Endothelial cell of umbilical vein (primary cell): ENCODE measurements around the gene PEX19. TPM values are rescaled to one million over a fixed set of nuclear protein-coding genes. Genes with fewer than 3 reads are reported as not detected.

ENCODE experiments used
- BruUV-seq: library from RNA; stranded (reverse); fragments of 400-500 nt; replicated peaks from 2 replicates; lab custom pipeline; 2021; lab: Mats Ljungman, UMichigan
- CTCF ChIA-PET: fragments of 300-600, 350-600 bp; sonication (Branson Sonifier 250); formaldehyde crosslinking; loops from one replicate; lab custom pipeline; 2021; ENCODE audit warnings: antibody characterized with exemption, inconsistent platforms; lab: Charles Lee
- POLR2A ChIA-PET: fragments of 300-600, 350-600 bp; sonication (Branson Sonifier 250); formaldehyde crosslinking; loops from one replicate; lab custom pipeline; 2021; ENCODE audit warnings: antibody characterized with exemption, inconsistent platforms; lab: Charles Lee
- DNase-seq: peaks from one replicate; pipeline ENCODE4 v3.0.0-alpha.2; 2011; ENCODE audit warnings: low read depth, low spot score
- FAIRE-seq: peaks from 2 replicates; lab custom pipeline; 2011; peaks lifted over from hg19 to GRCh38; lab: Jason Lieb, UNC
- H2AFZ ChIP-seq: 2 replicates; pipeline ENCODE4 v1.6.0; 2012; ENCODE audit warnings: low read depth, low read length, control low read depth, inconsistent platforms
- H3K27ac ChIP-seq: 2 replicates; pipeline ENCODE4 v1.5.1; 2011; ENCODE audit warnings: low read depth, mild to moderate bottlenecking, control low read depth, low read length, moderate library complexity; ENCODE audit not compliant: insufficient read depth
- H3K27me3 ChIP-seq, 2 experiments: 2 replicates each; pipeline versions ENCODE4 v1.6.0 to v1.6.1; 2011; ENCODE audit warnings: low read length in 2 of 2, mixed read lengths in 1 of 2; ENCODE audit not compliant: control insufficient read depth in 2 of 2, insufficient read depth in 2 of 2
- H3K36me3 ChIP-seq, 2 experiments: 2 replicates in 1 of 2; 3 replicates in 1 of 2; pipeline ENCODE4 v1.5.1; 2011; ENCODE audit warnings: low read length in 2 of 2, mild to moderate bottlenecking in 1 of 2, moderate library complexity in 1 of 2; ENCODE audit not compliant: control insufficient read depth in 2 of 2, insufficient read depth in 2 of 2; ENCODE audit errors: extremely low read depth in 1 of 2
- H3K4me1 ChIP-seq: 3 replicates; pipeline ENCODE4 v1.5.1; 2011; ENCODE audit warnings: mild to moderate bottlenecking, low read length; ENCODE audit not compliant: control insufficient read depth, insufficient read depth; ENCODE audit errors: extremely low read depth
- H3K4me2 ChIP-seq: 2 replicates; pipeline ENCODE4 v1.6.1; 2011; ENCODE audit warnings: low read length, control low read depth, mixed read lengths; ENCODE audit not compliant: insufficient read depth
- H3K4me3 ChIP-seq, 3 experiments: fragments of 200-600 bp in 1 of 3; sonication (generic), shearing (Covaris generic) in 1 of 3; replicated peaks in 1 of 3; 2 replicates each; pipeline ENCODE4 v1.5.1; 2011 to 2016; ENCODE audit warnings: control low read depth in 3 of 3, low read length in 3 of 3, mild to moderate bottlenecking in 2 of 3, inconsistent platforms in 1 of 3, low read depth in 1 of 3, moderate library complexity in 1 of 3; ENCODE audit not compliant: insufficient read depth in 1 of 3
- H3K79me2 ChIP-seq: 2 replicates; pipeline ENCODE4 v1.6.0; 2012; ENCODE audit warnings: low read length, inconsistent platforms; ENCODE audit not compliant: control insufficient read depth, insufficient read depth
- H3K9ac ChIP-seq: replicated peaks from 2 replicates; pipeline ENCODE3; 2011; ENCODE audit warnings: low read length, control low read depth; ENCODE audit not compliant: insufficient read depth; ENCODE audit errors: extremely low read depth
- H3K9me1 ChIP-seq: replicated peaks from 3 replicates; pipeline ENCODE4 v1.6.0; 2011; ENCODE audit warnings: mild to moderate bottlenecking, low read length; ENCODE audit not compliant: control insufficient read depth, insufficient read depth; ENCODE audit errors: extremely low read depth
- H3K9me3 ChIP-seq: replicated peaks from 2 replicates; pipeline ENCODE4 v1.5.1; 2012; ENCODE audit warnings: low read length, inconsistent platforms; ENCODE audit not compliant: control insufficient read depth, insufficient read depth
- H4K20me1 ChIP-seq: replicated peaks from 2 replicates; pipeline ENCODE3; 2011; ENCODE audit warnings: mild to moderate bottlenecking, low read length; ENCODE audit not compliant: control insufficient read depth, insufficient read depth; ENCODE audit errors: extremely low read depth
- EZH2 ChIP-seq: IDR thresholded peaks from 2 replicates; pipeline ENCODE4 v1.6.1; 2012; ENCODE audit warnings: borderline replicate concordance, low read depth, mild to moderate bottlenecking, moderate library complexity, low read length, inconsistent platforms; ENCODE audit not compliant: severe bottlenecking
- FOS ChIP-seq: IDR thresholded peaks from 2 replicates; pipeline ENCODE4 v1.6.1; 2011; ENCODE audit warnings: mild to moderate bottlenecking, low read length, moderate library complexity, borderline replicate concordance; ENCODE audit not compliant: insufficient read depth
- GATA2 ChIP-seq: IDR thresholded peaks from 2 replicates; pipeline ENCODE4 v1.7.0; 2011; ENCODE audit warnings: low read depth, mild to moderate bottlenecking, moderate library complexity, mixed read lengths, low read length; ENCODE audit not compliant: insufficient read length, insufficient read depth
- JUN ChIP-seq: IDR thresholded peaks from 2 replicates; pipeline ENCODE4 v1.6.1; 2011; ENCODE audit warnings: borderline replicate concordance, low read depth; ENCODE audit not compliant: insufficient read length, insufficient read depth
- MYC ChIP-seq: IDR thresholded peaks from one replicate; pipeline ENCODE4 v1.6.1; 2011; ENCODE audit warnings: mild to moderate bottlenecking, low read depth, low read length
- POLR2A ChIP-seq: IDR thresholded peaks from 2 replicates; pipeline ENCODE4 v1.6.1; 2012; ENCODE audit warnings: low read depth, mild to moderate bottlenecking, control low read depth, low read length
- POLR2AphosphoS5 ChIP-seq: IDR thresholded peaks from 2 replicates; pipeline ENCODE4 v1.6.1; 2012; ENCODE audit warnings: low read depth, mild to moderate bottlenecking, control low read depth, low read length, moderate library complexity; ENCODE audit not compliant: insufficient read depth
- dilution Hi-C: fragments of 300-500 bp; cut with MboI; formaldehyde crosslinking; loops from one replicate; pipeline ENCODE4 v1.15.0; 2019; ENCODE audit warnings: low sequenced_read_pairs; ENCODE audit not compliant: extremely low pct_ligation_motif_present
- intact Hi-C: fragments of 100-400 bp; cut with micrococcal nuclease; formaldehyde crosslinking; loops from one replicate; pipeline ENCODE4 v1.10.0; 2022
- polyA plus RNA-seq, 4 experiments: library from polyadenylated mRNA; depleted of rRNA in 3 of 4; stranded (reverse) in 3 of 4; unstranded in 1 of 4; fragments of >200 nt; gene quantifications; 2 replicates each; pipeline versions ENCODE4 v1.2.1 to v1.2.3, GENCODE V29; 2011 to 2012; ENCODE audit warnings: missing spikeins in 1 of 4
- total RNA-seq: library from RNA; stranded (reverse); gene quantifications from 2 replicates; pipeline ENCODE4 v1.2.3, GENCODE V29; 2021
- TF ChIP-seq, protein P1 (sequence below): IDR thresholded peaks from 2 replicates; pipeline ENCODE4 v1.6.1; 2011; ENCODE audit not compliant: insufficient read depth, insufficient read length
- TF ChIP-seq, protein P2 (sequence below), 2 donors: IDR thresholded peaks; 1 replicate in 1 of 2; 2 replicates in 1 of 2; pipeline ENCODE4 v1.5.1; 2011; ENCODE audit warnings: low read length in 2 of 2, mild to moderate bottlenecking in 2 of 2, moderate library complexity in 2 of 2, control low read depth in 1 of 2, inconsistent platforms in 1 of 2, low read depth in 1 of 2; ENCODE audit not compliant: insufficient read depth in 1 of 2; ENCODE audit errors: extremely low read depth in 1 of 2

PEX19 gene
- total and polyA plus RNA-seq, 2 donors (not counting 3 experiments of a cell fraction or from before 2014, with no cell fraction given) = 24.4 to 38.4 TPM

DNA sequence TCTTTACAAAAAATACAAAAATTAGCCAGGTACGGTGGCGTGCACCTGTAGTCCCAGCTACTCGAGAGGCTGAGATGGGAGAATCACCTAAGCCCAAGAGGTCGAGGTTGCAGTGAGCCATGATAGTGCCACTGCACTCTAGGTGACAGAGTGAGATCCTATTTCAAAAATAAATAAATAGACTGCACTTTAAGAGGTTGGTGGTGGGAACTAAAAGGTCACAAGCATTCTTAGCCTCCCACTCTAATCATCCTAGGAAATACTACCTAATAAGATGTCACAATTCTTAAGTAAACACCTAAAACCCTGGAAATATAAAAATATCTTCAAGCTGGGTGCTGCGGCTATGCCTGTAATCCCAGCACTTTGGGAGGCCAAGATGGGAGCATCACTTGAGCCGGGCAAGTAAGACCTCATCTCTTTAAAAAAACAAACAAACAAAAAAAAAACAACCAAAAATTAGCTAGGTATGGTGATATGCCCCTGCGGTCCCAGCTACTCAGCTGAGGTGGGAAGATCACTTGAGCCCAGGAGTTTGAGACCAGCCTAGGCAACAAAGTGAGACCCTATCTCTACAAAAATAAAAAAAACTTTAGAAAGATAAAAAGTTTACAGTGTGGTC, 26.6 kb downstream of the PEX19 start:
- no peak for DNase-seq
- Histone ChIP-seq H3K4me3 (no peak overlapping the region), H3K79me2 (peaks cover 27% of the 10 kb centered on the region), H3K4me2 (no peak overlapping the region), H3K9me1 (no peaks in the 10 kb centered on the region), H4K20me1 (no peaks in the 10 kb centered on the region), H3K9me3 (no peaks in the 10 kb centered on the region), H3K36me3 (peaks cover 0 to 2% of the 10 kb centered on the region in 2 experiments), H3K27me3 (no peaks in the 10 kb centered on the region), H3K9ac (no peak overlapping the region), H3K27ac (no peak overlapping the region), H2AFZ (no peak overlapping the region), H3K4me1 (peaks cover 15% of the 10 kb centered on the region)
- no peak for FAIRE-seq
- dilution Hi-C loops (no loop called here), intact Hi-C loops (no loop called here)
- CTCF ChIA-PET = interaction anchor here (1.1 to 3.1 kb wide), 3 partner anchors 33 to 119 kb away, joined by 3 to 17 read pairs (median 4); no protein-coding TSS in a partner anchor
- TF ChIP-seq, protein P1, sequence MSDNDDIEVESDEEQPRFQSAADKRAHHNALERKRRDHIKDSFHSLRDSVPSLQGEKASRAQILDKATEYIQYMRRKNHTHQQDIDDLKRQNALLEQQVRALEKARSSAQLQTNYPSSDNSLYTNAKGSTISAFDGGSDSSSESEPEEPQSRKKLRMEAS = no peak
- TF ChIP-seq GATA2 (no peak), EZH2 (no peak)
- BruUV-seq = no TSS peak
- POLR2A ChIA-PET = no interaction called here

GRCh38 chr1:160257411-160258015, 27.4 kb downstream of the PEX19 start:
- peaks cover 0 to 2% of the 10 kb centered on the region in 2 experiments for H3K36me3 ChIP-seq
- no peaks in the 10 kb centered on the region for H3K27me3 ChIP-seq
- no peaks in the 10 kb centered on the region for H3K9me3 ChIP-seq
- BruUV-seq = no TSS peak
- no peak for TF ChIP-seq JUN
- TF ChIP-seq POLR2A = no peak
- TF ChIP-seq, protein P1 = no peak
- TF ChIP-seq MYC = no peak
- no peak for TF ChIP-seq GATA2
- TF ChIP-seq, protein P2, sequence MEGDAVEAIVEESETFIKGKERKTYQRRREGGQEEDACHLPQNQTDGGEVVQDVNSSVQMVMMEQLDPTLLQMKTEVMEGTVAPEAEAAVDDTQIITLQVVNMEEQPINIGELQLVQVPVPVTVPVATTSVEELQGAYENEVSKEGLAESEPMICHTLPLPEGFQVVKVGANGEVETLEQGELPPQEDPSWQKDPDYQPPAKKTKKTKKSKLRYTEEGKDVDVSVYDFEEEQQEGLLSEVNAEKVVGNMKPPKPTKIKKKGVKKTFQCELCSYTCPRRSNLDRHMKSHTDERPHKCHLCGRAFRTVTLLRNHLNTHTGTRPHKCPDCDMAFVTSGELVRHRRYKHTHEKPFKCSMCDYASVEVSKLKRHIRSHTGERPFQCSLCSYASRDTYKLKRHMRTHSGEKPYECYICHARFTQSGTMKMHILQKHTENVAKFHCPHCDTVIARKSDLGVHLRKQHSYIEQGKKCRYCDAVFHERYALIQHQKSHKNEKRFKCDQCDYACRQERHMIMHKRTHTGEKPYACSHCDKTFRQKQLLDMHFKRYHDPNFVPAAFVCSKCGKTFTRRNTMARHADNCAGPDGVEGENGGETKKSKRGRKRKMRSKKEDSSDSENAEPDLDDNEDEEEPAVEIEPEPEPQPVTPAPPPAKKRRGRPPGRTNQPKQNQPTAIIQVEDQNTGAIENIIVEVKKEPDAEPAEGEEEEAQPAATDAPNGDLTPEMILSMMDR (IDR thresholded peaks at IDR 0.05; ENCODE audit: extremely low read depth in 1 of 2, insufficient read depth in 1 of 2, low read depth in 1 of 2, low read length in 2 of 2) = no peak
- no peak for TF ChIP-seq POLR2AphosphoS5
- TF ChIP-seq FOS = no peak
- no peak for TF ChIP-seq EZH2
- dilution Hi-C loops (no loop called here), intact Hi-C loops (no loop called here)
- no peaks in the 10 kb centered on the region for H4K20me1 ChIP-seq
- peaks cover 11% of the 10 kb centered on the region for H3K4me1 ChIP-seq
- no peak overlapping the region for H3K9ac ChIP-seq
- no peak overlapping the region for H3K4me3 ChIP-seq
- H3K9me1 ChIP-seq = no peaks in the 10 kb centered on the region
- H3K27ac ChIP-seq = no peak overlapping the region
- FAIRE-seq = no peak
- H3K79me2 ChIP-seq = peaks cover 28% of the 10 kb centered on the region
- H2AFZ ChIP-seq = no peak overlapping the region
- ChIA-PET CTCF (interaction anchor here (0.6 to 3.1 kb wide), 7 partner anchors 16 to 157 kb away, joined by 3 to 17 read pairs (median 4); no protein-coding TSS in a partner anchor), POLR2A (interaction anchor here (0.6 kb wide), 1 partner anchor 28 kb away, joined by 3 read pairs; no protein-coding TSS in a partner anchor)
- DNase-seq = no peak
- H3K4me2 ChIP-seq = no peak overlapping the region
